GM21576 (cell line): ENCODE measurements around the gene CDS2.

Experiments used
- ATAC-seq: cut with Tn5 transposase; IDR thresholded peaks from one replicate; pipeline ENCODE4 v1.9.1; 2021; ENCODE audit warnings: mild to moderate bottlenecking, moderate library complexity; ENCODE audit not compliant: unreplicated experiment

Gene CDS2

DNA sequence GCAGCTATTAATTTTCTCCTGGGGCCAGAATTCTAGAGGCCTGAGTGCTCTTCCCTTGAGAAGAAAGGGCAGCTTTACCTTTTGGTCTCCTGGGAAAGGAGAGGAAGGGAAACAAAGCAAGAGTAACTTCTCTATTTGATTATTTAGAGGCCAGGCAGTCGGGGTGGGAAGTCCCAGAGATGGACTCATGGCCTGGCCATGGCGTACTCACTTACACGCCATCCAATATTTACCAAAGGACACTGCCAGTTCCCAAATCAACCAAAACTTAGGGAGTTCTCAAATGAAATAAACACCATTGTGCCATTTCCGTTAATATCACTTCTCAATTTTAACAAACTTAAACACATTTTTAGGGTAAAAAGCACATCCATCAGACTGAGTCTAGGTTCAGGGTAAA lies 76.6 kb downstream of the CDS2 start:
- ATAC-seq, result no peak

- peak; percentile 90 for ATAC-seq
Observed at GRCh38 chr20:5205348-5206210, 78.8 kb downstream of the CDS2 start.

- no peak for ATAC-seq
Observed at GRCh38 chr20:5207138-5207537, 80.3 kb downstream of the CDS2 start.

- ATAC-seq, result no peak
Observed at GRCh38 chr20:5211803-5212714, 85.3 kb downstream of the CDS2 start.

GRCh38 chr20:5212907-5213487 lies 86.2 kb downstream of the CDS2 start:
- ATAC-seq, result no peak

GRCh38 chr20:5214826-5215225 lies 88.0 kb downstream of the CDS2 start:
- no peak for ATAC-seq

DNA sequence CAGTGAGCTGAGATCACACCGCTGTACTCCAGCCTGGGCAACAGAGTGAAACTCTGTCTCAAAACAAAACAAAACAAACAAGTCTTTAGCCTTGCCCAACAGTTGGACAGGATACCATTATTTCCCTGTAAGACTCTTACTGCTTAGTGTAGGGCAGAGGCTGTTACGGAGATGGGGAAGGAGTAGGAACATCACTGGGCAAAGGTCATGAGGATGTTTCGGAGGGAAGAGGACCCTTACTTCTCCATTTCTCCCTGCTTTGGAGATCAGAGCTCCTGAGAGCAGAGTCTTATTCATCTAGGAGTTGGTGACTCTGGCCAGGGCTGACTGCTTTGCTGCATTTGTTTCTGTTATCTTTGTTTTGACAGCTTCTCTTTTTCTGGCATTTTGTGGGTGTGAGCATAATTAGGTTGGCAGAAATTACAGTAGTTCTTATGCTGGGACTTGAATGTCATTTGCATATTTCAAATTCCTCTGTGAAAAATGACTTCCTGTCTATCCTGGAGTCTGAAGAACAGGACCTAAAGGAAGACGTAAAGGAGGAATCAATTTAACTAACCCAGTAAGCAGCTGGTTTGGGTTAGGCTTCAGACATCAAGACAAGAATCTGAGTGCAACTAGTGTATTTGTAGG lies 89.0 kb downstream of the CDS2 start:
- no peak for ATAC-seq

GRCh38 chr20:5216663-5217062 lies 89.9 kb downstream of the CDS2 start:
- no peak for ATAC-seq

DNA sequence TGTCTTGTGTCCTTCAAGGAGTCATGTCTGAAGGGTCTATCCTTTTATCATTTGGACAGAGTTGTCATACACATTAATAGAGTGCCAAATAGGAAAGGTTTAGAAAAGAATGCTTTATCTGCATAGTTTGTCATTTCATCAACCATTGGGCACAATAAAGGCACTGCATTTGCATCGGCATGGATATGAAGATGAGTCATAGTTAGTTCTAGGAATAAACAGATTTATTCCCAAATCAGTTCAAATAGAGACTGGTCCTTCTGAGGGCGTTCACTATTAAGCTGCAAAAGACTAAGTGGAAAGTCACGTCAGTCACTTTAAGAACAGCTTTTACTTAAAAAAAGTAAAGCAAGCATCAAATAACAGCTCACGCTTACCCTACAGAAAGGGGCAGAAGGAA lies 90.8 kb downstream of the CDS2 start:
- ATAC-seq, result no peak

GRCh38 chr20:5220321-5221060 lies 93.7 kb downstream of the CDS2 start:
- ATAC-seq, result no peak

GRCh38 chr20:5221061-5221430 lies 94.2 kb downstream of the CDS2 start:
- no peak for ATAC-seq

DNA sequence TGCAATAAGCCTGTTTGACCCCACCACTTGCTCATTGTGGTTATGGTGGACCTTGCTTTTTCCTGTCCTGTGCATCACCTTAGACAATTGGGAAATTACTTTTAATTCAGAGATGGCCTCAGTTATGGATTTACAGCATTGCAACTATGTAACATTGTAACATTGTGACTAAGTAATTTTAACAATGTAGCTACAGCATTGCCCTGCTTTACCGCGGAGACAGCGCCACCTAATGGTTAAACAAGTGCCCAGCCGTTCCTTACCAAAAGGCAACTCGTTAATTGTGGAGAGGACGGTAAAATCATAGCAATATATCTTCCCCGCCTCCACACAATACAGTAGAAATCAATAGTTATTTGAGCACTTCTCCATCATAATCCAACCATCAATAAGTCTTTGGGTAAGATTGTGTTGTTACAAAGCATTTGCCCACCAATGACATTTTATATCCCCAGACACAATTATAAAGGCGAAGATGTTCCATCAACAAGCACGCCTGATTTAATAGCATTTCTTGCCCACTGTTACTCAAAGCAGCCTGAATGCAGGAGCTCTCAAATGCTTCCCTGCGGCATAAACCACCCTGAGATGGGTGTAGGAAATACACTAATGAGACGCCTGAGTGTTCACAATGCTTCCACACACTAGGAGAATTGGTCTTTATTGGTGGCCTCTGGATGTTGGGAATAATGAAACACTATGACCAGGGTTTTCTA lies 96.3 kb downstream of the CDS2 start:
- no peak for ATAC-seq

GRCh38 chr20:5230544-5230943 lies 103.7 kb downstream of the CDS2 start:
- ATAC-seq, result no peak

DNA sequence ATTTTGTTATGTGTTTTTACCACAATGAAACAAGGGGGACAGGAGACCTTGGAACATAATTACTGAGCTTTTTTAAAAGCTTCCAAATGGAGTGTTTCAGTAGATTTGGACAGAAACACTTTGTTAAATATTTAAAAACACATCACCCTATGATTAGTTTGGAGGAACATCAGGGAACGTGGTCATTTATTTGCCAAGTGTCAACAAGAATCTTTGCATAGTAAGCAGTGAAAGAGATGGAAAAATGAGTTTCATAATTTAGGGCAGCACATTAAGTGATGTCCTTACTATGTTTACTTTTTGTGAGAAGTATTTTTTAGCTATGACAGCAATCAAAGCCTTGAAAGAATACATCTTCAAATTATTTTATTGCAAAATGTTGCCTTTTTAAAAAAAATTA lies 107.3 kb downstream of the CDS2 start:
- ATAC-seq, result no peak

- no peak for ATAC-seq
Observed at GRCh38 chr20:5234978-5235377, 108.2 kb downstream of the CDS2 start.
